Spleen (tissue), 7 donors: ENCODE results near the gene THOC2.

ENCODE experiments used
- CTCF ChIP-seq, 11 experiments: fragments of 200-600 bp in 7 of 11; fragments of 450-650 bp in 4 of 11; sonication (generic) in 4 of 11; IDR thresholded peaks in 8 of 11; conservative IDR thresholded peaks in 3 of 11; 1 replicate in 7 of 11; 2 replicates in 4 of 11; pipeline versions ENCODE4 v1.4.0 to v1.8.0; 2016 to 2021; ENCODE audit warnings: antibody characterized with exemption in 11 of 11, inconsistent platforms in 4 of 11, mild to moderate bottlenecking in 1 of 11
- POLR2A ChIP-seq, 3 donors: fragments of 450-650 bp; IDR thresholded peaks; one replicate each; pipeline ENCODE4 v1.5.1; 2017; ENCODE audit warnings: antibody characterized with exemption in 3 of 3, mild to moderate bottlenecking in 1 of 3
- POLR2AphosphoS5 ChIP-seq, 3 donors: sonication (generic); formaldehyde crosslinking; IDR thresholded peaks; one replicate each; pipeline ENCODE4 v1.5.1; 2017; ENCODE audit warnings: antibody characterized with exemption in 3 of 3
- donor health status: DM: no; HTN: no; CAD: no; lungs with moderate emphysema.
- donor health status: DM: no; HTN: no; CAD: no.
- donor health status: DM: no; HTN: no; CAD: no.

GRCh38 chrX:123736333-123736921 is 3.6 kb upstream of the THOC2 start:
- TF ChIP-seq CTCF (IDR thresholded peaks at IDR 0.05 in 8 of 11, conservative IDR thresholded peaks at IDR 0.05 in 3 of 11) (no peak), POLR2AphosphoS5 (IDR thresholded peaks at IDR 0.05) (no peak), POLR2A (IDR thresholded peaks at IDR 0.05) (no peak)
